Measurements from ENCODE around the gene TMEM141. TPM values are rescaled to one million over a fixed set of nuclear protein-coding genes. Genes with fewer than 3 reads are reported as not detected.

TMEM141 gene
- total and polyA plus RNA-seq, 2 of the 8 experiments (the other 6 are each of a cell fraction or from before 2014, with no cell fraction given): 51.1 to 137 TPM

DNA sequence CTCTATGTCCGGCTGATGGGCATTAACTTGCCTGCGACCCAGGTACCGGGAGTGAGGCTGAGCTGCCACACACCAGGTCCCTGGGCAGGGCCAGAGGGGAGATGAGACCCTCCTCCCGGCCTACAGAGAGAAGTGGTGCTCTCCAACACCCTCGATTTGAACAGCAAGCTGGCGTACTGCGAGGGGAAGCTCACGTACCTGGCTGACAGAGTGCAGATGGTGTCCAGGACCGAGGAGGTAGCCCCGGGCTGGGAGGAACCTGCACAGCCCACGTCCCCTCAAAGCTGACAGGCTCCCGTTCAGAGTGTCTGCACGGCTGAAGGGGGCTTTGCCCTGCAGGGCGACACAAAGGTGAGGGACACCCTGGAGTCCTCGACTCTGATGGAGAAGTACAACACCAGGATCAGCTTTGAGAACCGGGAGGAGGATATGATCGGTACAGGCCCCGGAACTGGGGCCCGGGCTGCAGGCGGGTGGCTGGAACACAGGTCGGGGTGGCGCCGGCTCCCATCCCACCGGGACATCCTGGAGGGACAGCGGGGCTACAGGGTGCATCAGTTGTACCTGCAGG, 15.6 kb downstream of the TMEM141 start (continued):
- TF ChIP-seq, protein P1, sequence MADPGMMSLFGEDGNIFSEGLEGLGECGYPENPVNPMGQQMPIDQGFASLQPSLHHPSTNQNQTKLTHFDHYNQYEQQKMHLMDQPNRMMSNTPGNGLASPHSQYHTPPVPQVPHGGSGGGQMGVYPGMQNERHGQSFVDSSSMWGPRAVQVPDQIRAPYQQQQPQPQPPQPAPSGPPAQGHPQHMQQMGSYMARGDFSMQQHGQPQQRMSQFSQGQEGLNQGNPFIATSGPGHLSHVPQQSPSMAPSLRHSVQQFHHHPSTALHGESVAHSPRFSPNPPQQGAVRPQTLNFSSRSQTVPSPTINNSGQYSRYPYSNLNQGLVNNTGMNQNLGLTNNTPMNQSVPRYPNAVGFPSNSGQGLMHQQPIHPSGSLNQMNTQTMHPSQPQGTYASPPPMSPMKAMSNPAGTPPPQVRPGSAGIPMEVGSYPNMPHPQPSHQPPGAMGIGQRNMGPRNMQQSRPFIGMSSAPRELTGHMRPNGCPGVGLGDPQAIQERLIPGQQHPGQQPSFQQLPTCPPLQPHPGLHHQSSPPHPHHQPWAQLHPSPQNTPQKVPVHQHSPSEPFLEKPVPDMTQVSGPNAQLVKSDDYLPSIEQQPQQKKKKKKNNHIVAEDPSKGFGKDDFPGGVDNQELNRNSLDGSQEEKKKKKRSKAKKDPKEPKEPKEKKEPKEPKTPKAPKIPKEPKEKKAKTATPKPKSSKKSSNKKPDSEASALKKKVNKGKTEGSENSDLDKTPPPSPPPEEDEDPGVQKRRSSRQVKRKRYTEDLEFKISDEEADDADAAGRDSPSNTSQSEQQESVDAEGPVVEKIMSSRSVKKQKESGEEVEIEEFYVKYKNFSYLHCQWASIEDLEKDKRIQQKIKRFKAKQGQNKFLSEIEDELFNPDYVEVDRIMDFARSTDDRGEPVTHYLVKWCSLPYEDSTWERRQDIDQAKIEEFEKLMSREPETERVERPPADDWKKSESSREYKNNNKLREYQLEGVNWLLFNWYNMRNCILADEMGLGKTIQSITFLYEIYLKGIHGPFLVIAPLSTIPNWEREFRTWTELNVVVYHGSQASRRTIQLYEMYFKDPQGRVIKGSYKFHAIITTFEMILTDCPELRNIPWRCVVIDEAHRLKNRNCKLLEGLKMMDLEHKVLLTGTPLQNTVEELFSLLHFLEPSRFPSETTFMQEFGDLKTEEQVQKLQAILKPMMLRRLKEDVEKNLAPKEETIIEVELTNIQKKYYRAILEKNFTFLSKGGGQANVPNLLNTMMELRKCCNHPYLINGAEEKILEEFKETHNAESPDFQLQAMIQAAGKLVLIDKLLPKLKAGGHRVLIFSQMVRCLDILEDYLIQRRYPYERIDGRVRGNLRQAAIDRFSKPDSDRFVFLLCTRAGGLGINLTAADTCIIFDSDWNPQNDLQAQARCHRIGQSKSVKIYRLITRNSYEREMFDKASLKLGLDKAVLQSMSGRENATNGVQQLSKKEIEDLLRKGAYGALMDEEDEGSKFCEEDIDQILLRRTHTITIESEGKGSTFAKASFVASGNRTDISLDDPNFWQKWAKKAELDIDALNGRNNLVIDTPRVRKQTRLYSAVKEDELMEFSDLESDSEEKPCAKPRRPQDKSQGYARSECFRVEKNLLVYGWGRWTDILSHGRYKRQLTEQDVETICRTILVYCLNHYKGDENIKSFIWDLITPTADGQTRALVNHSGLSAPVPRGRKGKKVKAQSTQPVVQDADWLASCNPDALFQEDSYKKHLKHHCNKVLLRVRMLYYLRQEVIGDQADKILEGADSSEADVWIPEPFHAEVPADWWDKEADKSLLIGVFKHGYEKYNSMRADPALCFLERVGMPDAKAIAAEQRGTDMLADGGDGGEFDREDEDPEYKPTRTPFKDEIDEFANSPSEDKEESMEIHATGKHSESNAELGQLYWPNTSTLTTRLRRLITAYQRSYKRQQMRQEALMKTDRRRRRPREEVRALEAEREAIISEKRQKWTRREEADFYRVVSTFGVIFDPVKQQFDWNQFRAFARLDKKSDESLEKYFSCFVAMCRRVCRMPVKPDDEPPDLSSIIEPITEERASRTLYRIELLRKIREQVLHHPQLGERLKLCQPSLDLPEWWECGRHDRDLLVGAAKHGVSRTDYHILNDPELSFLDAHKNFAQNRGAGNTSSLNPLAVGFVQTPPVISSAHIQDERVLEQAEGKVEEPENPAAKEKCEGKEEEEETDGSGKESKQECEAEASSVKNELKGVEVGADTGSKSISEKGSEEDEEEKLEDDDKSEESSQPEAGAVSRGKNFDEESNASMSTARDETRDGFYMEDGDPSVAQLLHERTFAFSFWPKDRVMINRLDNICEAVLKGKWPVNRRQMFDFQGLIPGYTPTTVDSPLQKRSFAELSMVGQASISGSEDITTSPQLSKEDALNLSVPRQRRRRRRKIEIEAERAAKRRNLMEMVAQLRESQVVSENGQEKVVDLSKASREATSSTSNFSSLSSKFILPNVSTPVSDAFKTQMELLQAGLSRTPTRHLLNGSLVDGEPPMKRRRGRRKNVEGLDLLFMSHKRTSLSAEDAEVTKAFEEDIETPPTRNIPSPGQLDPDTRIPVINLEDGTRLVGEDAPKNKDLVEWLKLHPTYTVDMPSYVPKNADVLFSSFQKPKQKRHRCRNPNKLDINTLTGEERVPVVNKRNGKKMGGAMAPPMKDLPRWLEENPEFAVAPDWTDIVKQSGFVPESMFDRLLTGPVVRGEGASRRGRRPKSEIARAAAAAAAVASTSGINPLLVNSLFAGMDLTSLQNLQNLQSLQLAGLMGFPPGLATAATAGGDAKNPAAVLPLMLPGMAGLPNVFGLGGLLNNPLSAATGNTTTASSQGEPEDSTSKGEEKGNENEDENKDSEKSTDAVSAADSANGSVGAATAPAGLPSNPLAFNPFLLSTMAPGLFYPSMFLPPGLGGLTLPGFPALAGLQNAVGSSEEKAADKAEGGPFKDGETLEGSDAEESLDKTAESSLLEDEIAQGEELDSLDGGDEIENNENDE (IDR thresholded peaks at IDR 0.05; ENCODE audit: insufficient replicate concordance, low read length): no peak
- TF ChIP-seq SRF (IDR thresholded peaks at IDR 0.05; ENCODE audit: low read depth, low read length): no peak
- TF ChIP-seq TAF1 (IDR thresholded peaks at IDR 0.05; ENCODE audit: low read depth, low read length): no peak
- no peak for TF ChIP-seq HDAC6 (IDR thresholded peaks at IDR 0.05; ENCODE audit: low read depth, low read length)
- no peak for TF ChIP-seq POU5F1 (IDR thresholded peaks at IDR 0.05; ENCODE audit: low read depth, low read length)
- no peak for TF ChIP-seq KDM5A (IDR thresholded peaks at IDR 0.05; ENCODE audit: low read length)
- TF ChIP-seq ASH2L (IDR thresholded peaks at IDR 0.05; ENCODE audit: low read length): no peak
- TF ChIP-seq YY1 (IDR thresholded peaks at IDR 0.05; ENCODE audit: low read depth, low read length): no peak
- TF ChIP-seq SIRT6 (IDR thresholded peaks at IDR 0.05; ENCODE audit: low read length): no peak
- TF ChIP-seq RXRA (IDR thresholded peaks at IDR 0.05; ENCODE audit: insufficient read depth, low read depth, low read length): no peak
- TF ChIP-seq CHD1 (IDR thresholded peaks at IDR 0.05; ENCODE audit: low read depth, low read length): no peak
- no peak for TF ChIP-seq BCL11A (IDR thresholded peaks at IDR 0.05; ENCODE audit: low read depth in 2 of 2, low read length in 2 of 2)
- TF ChIP-seq GTF2F1 (IDR thresholded peaks at IDR 0.05; ENCODE audit: borderline replicate concordance, low read depth, low read length): no peak

Measured in H1 (cell line).